COLO668 (cell line): ENCODE data around the gene RBAK.
"Not testable (repeated sequence)": the region's sequence is repeated elsewhere in the genome, so short reads cannot be mapped to it uniquely, and the experiment has no call there.

Experiments used
- DNase-seq: peaks from one replicate; lab custom pipeline; 2025; ENCODE audit not compliant: unreplicated experiment; lab: John Stamatoyannopoulos, UW

The RBAK gene

GRCh38 chr7:5050676-5051075 lies 5.0 kb downstream of the RBAK start:
- DNase-seq, result no peak

- DNase-seq, result not testable (repeated sequence)
Measured at GRCh38 chr7:5051731-5052130, 6.1 kb downstream of the RBAK start.

GRCh38 chr7:5053175-5053574 lies 7.5 kb downstream of the RBAK start:
- DNase-seq, result no peak

- DNase-seq, result no peak
Measured at GRCh38 chr7:5063698-5064097, 18.0 kb downstream of the RBAK start.

- DNase-seq, result no peak
Measured at GRCh38 chr7:5064391-5065106, 18.9 kb downstream of the RBAK start.

- no peak for DNase-seq
Measured at GRCh38 chr7:5065107-5065407, 19.4 kb downstream of the RBAK start.

- DNase-seq, result no peak
Measured at GRCh38 chr7:5068521-5068920, 22.9 kb downstream of the RBAK start.

- no peak for DNase-seq
Measured at GRCh38 chr7:5070206-5070605, 24.5 kb downstream of the RBAK start.

- not testable (repeated sequence) for DNase-seq
Measured at GRCh38 chr7:5075187-5075586, 29.5 kb downstream of the RBAK start.

GRCh38 chr7:5077740-5078139 lies 32.1 kb downstream of the RBAK start:
- DNase-seq, result peak; percentile 62

GRCh38 chr7:5082806-5083205 lies 37.1 kb downstream of the RBAK start:
- DNase-seq, result no peak

- DNase-seq, result no peak
Measured at GRCh38 chr7:5083311-5083711, 37.7 kb downstream of the RBAK start.

GRCh38 chr7:5086256-5086655 lies 40.6 kb downstream of the RBAK start:
- DNase-seq, result no peak

GRCh38 chr7:5088228-5088833 lies 42.7 kb downstream of the RBAK start:
- DNase-seq, result not testable (repeated sequence)

- no peak for DNase-seq
Measured at GRCh38 chr7:5088906-5089305, 43.2 kb downstream of the RBAK start.

- DNase-seq, result no peak
Measured at GRCh38 chr7:5093948-5094347, 48.3 kb downstream of the RBAK start.

- DNase-seq, result no peak
Measured at GRCh38 chr7:5094641-5095040, 49.0 kb downstream of the RBAK start.

GRCh38 chr7:5116359-5116758 lies 70.7 kb downstream of the RBAK start:
- no peak for DNase-seq

- no peak for DNase-seq
Measured at GRCh38 chr7:5117095-5117970, 71.7 kb downstream of the RBAK start.
